SK-N-SH treated with all-trans-retinoic acid at 6 μM for 48 hours (cell line): ENCODE data around the gene DYSF.

ENCODE experiments used
- ARNTL ChIP-seq: fragments of 450-650 bp; formaldehyde crosslinking; IDR thresholded peaks from 2 replicates; pipeline ENCODE4 v1.5.0; 2020; ENCODE audit warnings: low read depth, mild to moderate bottlenecking, moderate library complexity, borderline replicate concordance
- GLIS3 ChIP-seq: fragments of 250-450 bp; sonication (Bioruptor Pico); IDR thresholded peaks from 2 replicates; pipeline ENCODE4 v1.5.0; 2020; ENCODE audit warnings: mild to moderate bottlenecking, moderate library complexity
- ISL1 ChIP-seq: fragments of 250-450 bp; sonication (Bioruptor Pico); IDR thresholded peaks from 2 replicates; pipeline ENCODE4 v2.1.2; 2022; ENCODE audit warnings: mild to moderate bottlenecking, moderate library complexity
- TCF4 ChIP-seq: fragments of 250-450 bp; sonication (Bioruptor Pico); IDR thresholded peaks from 2 replicates; pipeline ENCODE4 v1.8.0; 2021; ENCODE audit warnings: mild to moderate bottlenecking, moderate library complexity, borderline replicate concordance
- TOX ChIP-seq: fragments of 250-450 bp; sonication (Bioruptor Pico); IDR thresholded peaks from 2 replicates; pipeline ENCODE4 v1.8.0; 2021; ENCODE audit warnings: mild to moderate bottlenecking, moderate library complexity, borderline replicate concordance
- ZNF70 ChIP-seq: fragments of 450-650 bp; formaldehyde crosslinking; IDR thresholded peaks from 2 replicates; pipeline ENCODE4 v1.5.0; 2020; ENCODE audit warnings: mild to moderate bottlenecking, moderate library complexity
- TF ChIP-seq, protein P1 (sequence below): fragments of 250-450 bp; sonication (Bioruptor Pico); IDR thresholded peaks from 2 replicates; pipeline ENCODE4 v1.5.1; 2020; ENCODE audit warnings: low read depth, mild to moderate bottlenecking, moderate library complexity

DNA sequence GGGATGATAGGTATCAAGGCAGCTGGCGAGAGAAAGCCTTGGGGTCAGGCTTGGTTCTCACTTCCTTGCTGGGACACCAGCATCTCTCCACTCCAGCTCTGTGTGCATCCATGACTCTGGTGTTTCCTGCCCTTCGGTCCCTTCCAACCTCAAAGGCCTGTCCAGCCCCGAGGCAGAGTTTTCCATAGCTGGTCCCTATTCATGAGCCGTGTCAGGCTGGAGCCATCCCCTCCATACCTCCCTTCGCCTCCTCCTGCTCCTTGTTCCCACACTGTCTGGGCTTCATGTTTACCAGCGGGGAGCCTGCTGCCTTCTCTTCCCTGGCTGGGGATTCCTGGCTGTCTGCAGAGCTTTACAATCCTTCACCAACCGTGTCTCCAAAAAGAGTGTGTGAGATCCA lies 51.2 kb downstream of the DYSF start:
- no peak for TF ChIP-seq TOX (CRISPR knock-in tag)
- TF ChIP-seq ARNTL (CRISPR knock-in tag): no peak
- TF ChIP-seq TCF4: no peak
- no peak for TF ChIP-seq ZNF70 (CRISPR knock-in tag)
- TF ChIP-seq, protein P1, sequence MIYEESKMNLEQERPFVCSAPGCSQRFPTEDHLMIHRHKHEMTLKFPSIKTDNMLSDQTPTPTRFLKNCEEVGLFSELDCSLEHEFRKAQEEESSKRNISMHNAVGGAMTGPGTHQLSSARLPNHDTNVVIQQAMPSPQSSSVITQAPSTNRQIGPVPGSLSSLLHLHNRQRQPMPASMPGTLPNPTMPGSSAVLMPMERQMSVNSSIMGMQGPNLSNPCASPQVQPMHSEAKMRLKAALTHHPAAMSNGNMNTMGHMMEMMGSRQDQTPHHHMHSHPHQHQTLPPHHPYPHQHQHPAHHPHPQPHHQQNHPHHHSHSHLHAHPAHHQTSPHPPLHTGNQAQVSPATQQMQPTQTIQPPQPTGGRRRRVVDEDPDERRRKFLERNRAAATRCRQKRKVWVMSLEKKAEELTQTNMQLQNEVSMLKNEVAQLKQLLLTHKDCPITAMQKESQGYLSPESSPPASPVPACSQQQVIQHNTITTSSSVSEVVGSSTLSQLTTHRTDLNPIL (CRISPR knock-in tag): no peak
- no peak for TF ChIP-seq ISL1
- TF ChIP-seq GLIS3 (CRISPR knock-in tag): no peak
